GM18951 (cell line): ENCODE data around the gene NPAS1.

Experiments
- POLR2A ChIP-seq: IDR thresholded peaks from 4 replicates; pipeline ENCODE4 v1.6.1; 2011; ENCODE audit warnings: mild to moderate bottlenecking; ENCODE audit not compliant: insufficient read length, insufficient read depth; ENCODE audit errors: extremely low read depth
- in situ Hi-C: fragments of 300-500 bp; cut with MboI; formaldehyde crosslinking; loops from one replicate; pipeline ENCODE4 v1.12.0; 2022; ENCODE audit warnings: low sequenced_read_pairs, mixed read lengths, inconsistent platforms; ENCODE audit not compliant: unreplicated experiment

NPAS1 gene

GRCh38 chr19:47056411-47056810, 36.8 kb downstream of the NPAS1 start:
- in situ Hi-C loops, result no loop called here

GRCh38 chr19:47057328-47057727, 37.7 kb downstream of the NPAS1 start:
- no peak for TF ChIP-seq POLR2A
- in situ Hi-C loops, result no loop called here

More at GRCh38 chr19:47056411-47056810, 36.8 kb downstream of the NPAS1 start:
- no peak for TF ChIP-seq POLR2A

DNA sequence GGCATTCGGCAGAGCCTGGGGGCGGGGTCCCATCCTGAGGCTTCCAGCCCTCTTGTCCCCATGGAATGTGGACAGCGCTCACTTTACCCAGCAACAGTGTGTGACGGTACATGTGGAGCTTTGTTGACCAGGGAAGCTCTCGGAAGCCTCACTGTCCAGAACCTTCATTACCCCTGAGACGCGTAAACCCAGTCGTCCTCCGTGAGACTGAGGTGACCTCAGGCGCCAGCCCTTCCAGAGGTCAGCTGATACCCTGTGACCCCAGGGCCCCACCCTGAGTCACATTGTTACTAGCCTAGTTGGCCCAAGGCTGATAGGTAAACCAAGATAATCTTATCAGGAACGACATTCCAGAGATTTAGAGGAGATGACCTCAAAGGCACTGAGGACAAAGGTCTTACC, 39.0 kb downstream of the NPAS1 start:
- TF ChIP-seq POLR2A, result no peak
- in situ Hi-C loops, result no loop called here

DNA sequence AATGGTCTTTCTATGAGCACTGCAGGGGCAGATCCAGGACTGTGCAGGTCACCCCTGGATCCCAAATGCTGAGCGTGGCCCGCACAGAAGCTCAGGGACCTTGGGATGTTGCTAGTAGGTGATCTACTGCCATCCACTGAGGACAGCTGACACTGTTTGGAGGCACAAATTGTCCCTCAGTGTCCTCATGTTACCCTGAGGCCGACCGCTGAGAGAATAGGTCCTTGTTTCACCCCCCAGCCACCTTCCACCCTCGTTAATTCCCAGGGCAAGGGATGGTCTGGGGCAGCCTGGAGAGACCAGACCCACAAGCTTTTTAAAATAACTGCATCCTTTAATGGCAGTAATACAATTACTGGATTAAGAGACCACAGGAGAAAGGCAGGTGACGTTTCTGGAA, 44.2 kb downstream of the NPAS1 start:
- in situ Hi-C loops, result no loop called here
- no peak for TF ChIP-seq POLR2A

- in situ Hi-C loops, result no loop called here
- TF ChIP-seq POLR2A, result no peak
Measured at GRCh38 chr19:47065242-47065641, 45.6 kb downstream of the NPAS1 start.

DNA sequence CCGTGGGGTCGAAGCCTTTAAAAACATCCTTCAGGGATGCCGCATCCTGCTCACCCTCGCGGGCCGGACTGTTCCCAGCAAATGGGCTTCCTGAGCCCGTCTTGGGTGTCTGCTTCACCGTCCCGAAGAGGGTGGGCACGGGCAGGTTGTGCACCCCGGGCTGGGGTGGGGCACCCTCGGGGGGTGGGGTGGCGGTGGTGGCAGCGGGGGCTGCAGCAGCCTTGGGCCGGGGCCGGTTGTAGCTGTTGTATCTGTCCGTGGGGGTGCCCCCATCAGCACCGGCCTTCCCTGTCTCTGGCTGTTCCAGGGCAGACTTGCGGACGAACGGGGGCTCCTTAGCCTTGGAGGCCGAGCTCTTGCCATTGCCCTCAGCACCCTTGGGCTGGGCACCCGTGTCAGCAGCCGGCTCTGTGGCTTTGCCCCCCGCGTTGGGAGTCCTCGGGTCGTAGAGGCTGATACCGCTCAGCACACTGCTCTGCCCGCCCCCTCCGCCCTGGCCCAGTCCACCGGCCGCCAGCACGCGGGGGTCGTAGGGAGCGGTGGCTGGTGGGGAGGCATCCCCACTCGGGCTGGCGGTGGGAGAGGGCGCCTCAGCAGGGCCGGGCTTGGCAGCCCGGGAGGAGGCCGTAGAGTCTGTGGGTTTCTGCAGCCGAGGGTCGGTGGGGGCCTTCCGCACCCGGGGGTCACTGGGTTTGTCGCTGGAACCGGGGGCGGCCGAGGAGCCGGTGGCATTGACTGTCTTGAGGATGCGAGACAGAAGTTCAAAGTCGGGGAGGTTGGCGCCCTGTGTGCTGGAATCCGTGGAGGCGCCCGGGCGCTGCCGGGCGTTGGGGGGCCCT, 47.0 kb downstream of the NPAS1 start:
- no peak for TF ChIP-seq POLR2A
- in situ Hi-C loops, result no loop called here

GRCh38 chr19:47067215-47067847, 47.7 kb downstream of the NPAS1 start:
- in situ Hi-C loops, result no loop called here
- no peak for TF ChIP-seq POLR2A

DNA sequence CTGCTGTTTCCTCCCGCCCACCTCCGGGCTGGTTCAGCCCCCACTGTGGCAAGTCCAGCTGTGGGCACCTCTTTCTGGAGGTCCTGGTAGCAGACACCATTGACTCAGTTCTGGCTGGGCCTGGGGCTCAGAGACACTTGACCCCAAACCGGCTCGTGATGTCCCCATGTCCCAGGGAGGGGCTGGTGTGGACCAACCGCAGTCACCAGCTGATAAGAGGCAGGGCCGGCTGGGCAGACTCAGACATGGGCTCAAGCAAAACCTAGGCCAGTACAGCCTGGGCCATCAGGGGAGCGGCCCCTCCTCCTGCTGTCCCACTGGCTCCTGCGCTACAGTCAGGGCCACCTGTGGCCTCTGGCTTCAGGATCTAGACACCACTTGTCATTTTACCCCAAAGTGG, 48.6 kb downstream of the NPAS1 start:
- in situ Hi-C loops, result no loop called here
- no peak for TF ChIP-seq POLR2A

- in situ Hi-C loops, result no loop called here
- no peak for TF ChIP-seq POLR2A
Measured at GRCh38 chr19:47068876-47069406, 49.3 kb downstream of the NPAS1 start.

- TF ChIP-seq POLR2A, result no peak
- in situ Hi-C loops, result loop anchor here (10.0 kb wide), 1 partner anchor 55 kb away; no protein-coding TSS in a partner anchor
Measured at GRCh38 chr19:47069795-47070194, 50.2 kb downstream of the NPAS1 start.

DNA sequence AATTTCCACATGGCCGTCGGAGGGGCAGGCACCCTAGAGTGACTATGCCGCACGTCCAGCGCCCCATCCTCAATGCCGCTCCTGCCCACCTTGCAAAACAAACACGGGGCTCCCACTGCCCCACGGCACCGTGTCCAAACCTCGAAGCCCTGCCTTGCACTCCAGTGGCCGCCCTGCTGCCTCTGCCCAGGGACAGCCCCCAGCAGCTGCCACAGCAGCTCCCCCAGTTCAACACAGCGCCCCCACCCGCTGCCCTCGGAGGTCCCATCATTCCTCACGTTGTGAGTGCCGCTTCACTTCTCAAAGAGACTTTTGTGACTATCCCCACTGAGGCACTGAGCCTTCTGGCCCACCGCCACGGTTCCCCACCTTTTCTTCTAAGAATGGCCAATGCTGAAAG, 51.1 kb downstream of the NPAS1 start:
- in situ Hi-C loops, result loop anchor here (10.0 kb wide), 1 partner anchor 54 kb away; no protein-coding TSS in a partner anchor
- no peak for TF ChIP-seq POLR2A

DNA sequence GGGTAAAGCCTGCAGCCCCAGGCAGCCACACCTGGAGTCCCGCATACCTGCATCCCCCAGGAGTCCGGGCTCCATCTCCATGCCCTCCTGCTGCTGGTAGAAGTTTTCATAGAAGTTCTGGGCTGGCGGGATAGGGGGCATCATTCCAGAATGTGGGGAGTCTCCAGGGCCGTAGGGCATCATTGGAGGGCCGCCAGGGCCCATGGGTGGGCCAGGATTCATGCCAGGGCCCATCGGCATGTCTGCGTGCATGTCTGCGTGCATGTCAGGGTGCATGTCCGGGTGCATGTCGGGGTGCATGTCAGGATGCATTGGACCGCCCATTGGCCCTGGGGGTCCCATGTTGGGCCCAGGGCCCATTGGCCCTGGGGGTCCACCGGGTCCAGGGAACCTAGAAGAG, 52.1 kb downstream of the NPAS1 start:
- TF ChIP-seq POLR2A, result no peak
- in situ Hi-C loops, result loop anchor here (10.0 kb wide), 1 partner anchor 53 kb away; no protein-coding TSS in a partner anchor

GRCh38 chr19:47072323-47072722, 52.7 kb downstream of the NPAS1 start:
- in situ Hi-C loops, result loop anchor here (10.0 kb wide), 1 partner anchor 52 kb away; no protein-coding TSS in a partner anchor
- TF ChIP-seq POLR2A, result no peak
